Fibroblast of skin of scalp (primary cell): ENCODE data around the gene SPESP1. TPM values are rescaled to one million over a fixed set of nuclear protein-coding genes. Genes with fewer than 3 reads are reported as not detected.
"Not testable (repeated sequence)": the region's sequence is repeated elsewhere in the genome, so short reads cannot be mapped to it uniquely, and the experiment has no call there.

ENCODE experiments used
- DNase-seq: peaks from one replicate; pipeline ENCODE4 v3.0.0-alpha.2; 2013
- polyA plus RNA-seq, 2 experiments: library from polyadenylated mRNA; unstranded; fragments of 120-200 nt; gene quantifications; one replicate each; pipeline ENCODE4 v1.2.1, GENCODE V29; 2013; ENCODE audit not compliant: insufficient read length in 2 of 2

Gene SPESP1
- polyA plus RNA-seq (2013, experiment 1 of 2; ENCODE audit: insufficient read length): 4.1 TPM
- polyA plus RNA-seq (2013, experiment 2 of 2; ENCODE audit: insufficient read length): 4.7 TPM

DNA sequence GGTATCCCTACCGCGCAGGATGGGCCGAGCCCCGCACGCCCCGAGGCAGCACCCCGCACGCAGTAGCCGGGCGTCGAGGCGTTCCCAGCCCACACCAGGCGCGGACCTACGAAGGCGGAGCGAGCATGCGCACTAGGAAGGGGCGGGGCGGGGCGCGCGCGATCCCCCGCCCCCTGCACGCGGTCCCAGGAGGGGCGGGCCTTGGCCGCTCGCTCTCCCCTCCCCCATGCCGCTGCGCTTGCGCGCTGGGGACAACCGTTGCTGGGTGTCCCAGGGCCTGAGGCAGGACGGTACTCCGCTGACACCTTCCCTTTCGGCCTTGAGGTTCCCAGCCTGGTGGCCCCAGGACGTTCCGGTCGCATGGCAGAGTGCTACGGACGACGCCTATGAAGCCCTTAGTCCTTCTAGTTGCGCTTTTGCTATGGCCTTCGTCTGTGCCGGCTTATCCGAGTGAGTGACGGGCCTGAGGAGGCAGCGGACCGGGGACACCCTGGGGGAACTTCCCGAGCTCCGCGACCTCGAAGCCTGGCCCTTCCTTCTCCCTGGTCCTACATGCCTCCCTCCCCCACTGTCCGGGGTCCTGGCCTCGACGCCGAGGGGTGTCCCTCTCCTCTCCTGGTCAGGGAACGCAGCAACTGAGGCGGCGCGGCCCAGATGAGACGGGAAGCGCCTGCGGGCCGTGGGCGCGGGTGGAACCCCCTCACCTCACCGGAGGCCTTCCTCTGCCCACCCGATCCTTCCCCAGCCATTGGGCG is at the start of gene SPESP1:
SPESP1 (plus strand) TSS at position 258 of the 755 bp plus-strand sequence; CDS start at position 387, 129 bp downstream.
- DNase-seq: peak; percentile 82

DNA sequence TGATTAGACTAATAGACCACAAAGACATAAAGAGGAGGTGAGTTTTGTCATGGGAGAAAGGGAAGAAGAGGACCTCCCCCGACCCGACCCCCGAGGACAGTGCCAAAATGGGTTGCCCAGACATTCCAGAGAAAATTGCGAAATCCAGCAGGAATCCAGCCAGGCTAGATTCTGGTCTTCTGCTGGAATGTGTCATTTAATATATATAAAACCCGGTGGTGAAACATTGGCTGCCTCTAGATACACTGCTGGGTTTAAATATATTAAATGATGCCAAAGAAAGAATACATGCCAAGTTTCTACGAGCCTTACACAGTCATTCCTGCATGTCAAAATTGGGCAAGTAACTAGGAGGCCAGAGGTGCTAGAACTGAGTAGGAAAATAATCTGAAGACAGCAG is 45.3 kb upstream of the SPESP1 start:
- DNase-seq: peak; percentile 84

DNA sequence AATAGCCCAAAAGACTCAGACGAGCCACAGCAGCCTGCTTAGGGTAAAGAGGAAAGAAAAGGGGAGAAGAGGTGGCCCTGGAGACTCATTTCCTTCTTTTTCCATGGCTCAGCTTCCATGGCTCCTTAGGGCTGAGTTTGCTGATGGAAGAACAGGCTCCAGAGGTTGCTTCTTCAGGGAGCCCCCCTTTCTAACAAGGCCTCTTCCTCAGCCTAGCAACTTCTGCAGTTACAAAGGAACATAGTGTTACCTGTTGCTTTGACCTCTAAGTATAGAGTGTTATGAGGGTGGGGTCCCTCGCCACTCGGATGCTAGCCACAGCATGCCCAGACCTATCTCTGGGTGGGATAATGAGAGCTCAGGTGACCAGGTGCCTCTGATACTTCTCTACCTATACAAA is 43.2 kb upstream of the SPESP1 start:
- DNase-seq: no peak

DNA sequence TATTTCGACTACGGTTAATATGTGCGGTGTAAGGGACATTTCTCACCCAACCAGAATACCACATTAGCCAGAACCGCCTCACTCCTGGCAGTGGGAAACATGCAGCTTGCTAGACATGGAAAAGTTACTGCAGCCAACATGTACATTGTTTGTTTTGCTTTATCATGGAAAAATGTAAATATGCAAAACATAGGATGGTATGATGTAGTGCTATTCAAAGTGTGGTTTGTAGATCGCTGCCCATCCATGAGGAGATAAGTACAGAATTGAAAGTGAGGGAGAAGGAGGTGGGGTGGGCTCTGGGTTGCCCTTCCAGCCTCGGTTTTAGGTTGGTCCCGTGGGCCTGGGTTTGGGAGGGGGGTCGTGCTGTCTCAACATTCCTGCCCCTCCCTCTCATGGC is 42.5 kb upstream of the SPESP1 start:
- no peak for DNase-seq

DNA sequence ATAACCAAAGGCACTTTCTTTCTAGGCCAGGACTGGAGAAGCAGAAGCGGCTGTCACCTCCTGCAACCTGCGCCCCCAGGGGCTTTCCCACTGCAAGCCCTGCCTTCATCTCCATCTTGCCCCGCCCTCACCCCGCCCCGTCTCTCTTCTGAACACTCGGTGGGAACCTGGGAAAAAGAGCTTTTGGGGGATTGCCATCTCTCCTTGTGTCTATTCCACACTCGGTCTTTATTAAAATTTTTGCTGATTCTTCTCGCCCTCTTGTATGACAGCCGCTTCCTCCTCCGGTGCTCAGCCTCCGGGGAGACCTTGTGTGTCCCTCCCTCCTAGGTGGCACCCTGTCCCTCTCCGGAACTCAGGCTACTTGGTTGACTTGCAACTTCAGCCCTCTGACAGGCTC is 41.9 kb upstream of the SPESP1 start:
- DNase-seq: no peak

DNA sequence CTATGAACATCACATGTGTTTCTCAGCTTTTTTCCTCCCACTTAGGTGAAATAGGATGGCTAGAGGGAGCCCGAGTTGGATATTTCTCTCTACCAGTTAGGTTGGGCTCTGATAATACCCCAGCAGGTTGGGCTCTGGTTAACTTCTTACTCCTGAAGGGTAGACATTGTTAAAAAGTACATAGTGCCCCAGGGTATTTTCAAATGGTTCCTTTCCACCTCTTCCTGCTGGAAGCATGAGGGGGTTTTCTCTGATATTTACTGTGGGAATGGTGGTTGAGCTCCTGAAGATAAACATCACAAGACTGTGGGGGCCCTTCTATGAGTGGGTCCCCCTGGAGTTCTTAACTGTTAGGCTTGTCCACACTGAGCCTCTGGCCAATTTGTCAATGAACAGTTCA is 36.1 kb upstream of the SPESP1 start:
- DNase-seq: no peak

DNA sequence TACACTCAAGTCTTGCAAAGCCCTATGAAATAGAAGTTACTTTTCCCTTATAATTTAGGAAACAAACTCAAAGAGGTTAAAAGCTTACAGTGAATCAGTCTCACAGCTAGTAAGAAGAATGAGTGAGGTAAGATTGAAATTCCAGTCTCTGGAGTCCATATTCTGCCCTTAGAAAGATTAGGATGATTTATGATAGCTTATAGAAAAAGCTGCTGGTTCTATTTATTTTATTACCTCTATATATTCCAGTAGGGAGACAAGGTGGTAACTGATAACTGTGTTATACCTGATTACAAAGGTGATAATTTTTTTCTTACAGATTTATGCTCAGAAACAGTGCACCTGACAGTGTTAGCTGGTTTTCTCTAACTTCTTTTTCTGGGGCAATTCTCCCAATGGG is 34.1 kb upstream of the SPESP1 start:
- DNase-seq: no peak

DNA sequence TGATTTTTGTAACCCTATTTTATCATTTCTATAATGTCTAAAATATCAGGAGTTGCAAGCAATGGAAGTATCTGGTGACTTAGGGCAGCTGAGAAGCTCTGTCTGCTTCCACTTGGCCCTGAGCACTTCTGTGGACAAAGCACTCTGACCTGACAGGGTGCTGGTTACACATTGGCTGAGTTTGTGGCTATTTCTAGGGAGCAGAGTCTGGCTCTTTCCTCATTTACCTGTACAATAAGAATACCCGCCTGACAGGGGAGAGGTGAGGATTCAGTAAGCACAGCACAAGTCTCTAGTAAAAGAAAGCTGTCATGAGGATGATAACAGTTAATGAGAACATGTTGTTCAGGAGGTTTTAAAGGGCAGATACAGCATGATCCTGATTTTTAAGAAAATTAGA is 33.3 kb upstream of the SPESP1 start:
- DNase-seq: no peak

DNA sequence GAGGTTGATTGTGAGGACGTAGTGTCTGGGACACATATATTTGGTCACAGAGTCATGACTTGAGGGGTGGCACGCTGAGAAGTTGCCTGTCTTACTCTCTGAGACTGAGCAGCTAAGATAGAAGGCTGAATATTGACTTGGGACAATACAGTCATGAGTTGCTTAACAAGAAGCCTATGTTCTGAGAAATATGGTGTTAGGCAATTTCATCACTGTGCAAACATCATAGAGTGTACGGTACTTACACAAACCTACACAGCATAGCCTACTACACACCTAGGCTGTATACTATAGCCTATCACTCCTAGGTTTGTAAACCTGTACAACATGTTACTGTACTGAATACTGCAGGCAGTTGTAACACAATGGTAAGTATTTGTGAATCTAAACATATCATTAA is 30.3 kb upstream of the SPESP1 start:
- no peak for DNase-seq

DNA sequence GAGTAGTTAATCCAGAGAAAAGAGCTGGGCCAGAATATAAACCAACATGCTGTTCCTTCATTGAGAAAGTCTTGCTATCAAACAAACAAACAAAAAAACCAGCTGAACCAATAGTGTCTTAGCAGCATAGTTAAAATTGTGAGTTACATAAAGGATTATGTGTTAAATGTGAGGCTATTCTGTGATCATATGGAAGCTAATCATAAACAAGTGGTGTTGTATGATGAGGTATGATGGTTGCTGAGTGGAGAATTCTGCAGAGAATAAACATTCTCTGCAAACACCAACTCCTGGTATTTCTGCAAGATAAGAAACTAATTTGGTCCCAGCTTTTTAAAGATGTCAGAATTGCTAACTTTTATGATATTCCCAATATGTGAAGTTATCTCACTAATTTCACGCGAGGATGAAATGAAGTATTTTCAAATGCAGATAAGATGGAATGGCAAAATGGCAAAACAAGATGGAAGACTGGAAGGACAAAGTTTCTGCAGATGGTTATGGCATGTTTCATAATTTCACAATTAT is 22.9 kb upstream of the SPESP1 start:
- no peak for DNase-seq

DNA sequence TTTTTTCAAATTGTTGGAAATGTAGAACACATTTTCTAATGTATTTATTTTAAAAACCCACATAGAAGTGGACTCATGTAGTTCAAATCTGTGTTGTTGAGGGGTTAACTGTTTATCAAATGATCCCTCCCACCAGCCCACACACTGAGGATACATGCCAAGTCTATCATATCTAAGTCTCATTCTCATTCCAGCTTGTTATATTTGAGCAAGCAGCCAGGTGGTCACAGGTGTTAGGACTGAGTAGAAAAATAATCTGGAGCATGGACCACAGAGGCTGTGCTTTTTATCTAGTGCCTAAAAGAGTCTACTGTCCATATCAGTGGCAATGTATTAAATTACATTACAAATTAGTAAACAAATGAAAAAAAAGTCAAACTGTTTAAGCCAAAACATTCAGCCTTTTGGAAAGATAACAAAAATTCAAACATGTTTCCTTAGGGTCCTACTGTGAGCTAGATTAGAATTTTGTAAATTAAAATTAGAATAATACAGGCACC is 20.7 kb upstream of the SPESP1 start:
- DNase-seq: no peak

DNA sequence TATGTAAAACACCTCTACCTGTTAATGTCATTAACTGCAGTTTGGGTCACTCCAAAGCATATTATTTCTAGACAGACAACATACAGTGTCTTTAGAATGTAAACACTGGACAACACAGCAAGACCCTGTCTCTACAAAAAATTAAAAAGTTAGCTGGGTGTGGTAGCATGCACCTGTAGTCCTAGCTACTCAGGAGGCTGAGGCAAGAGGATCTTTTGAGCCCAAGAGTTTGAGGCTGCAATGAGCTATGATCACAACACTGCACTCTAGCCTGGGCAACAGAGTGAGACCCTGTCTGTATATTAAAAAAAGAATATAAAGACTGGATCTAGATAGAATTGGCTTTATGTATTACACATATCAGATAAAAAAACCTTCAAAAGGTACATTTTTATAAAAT is 20.0 kb upstream of the SPESP1 start:
- no peak for DNase-seq

DNA sequence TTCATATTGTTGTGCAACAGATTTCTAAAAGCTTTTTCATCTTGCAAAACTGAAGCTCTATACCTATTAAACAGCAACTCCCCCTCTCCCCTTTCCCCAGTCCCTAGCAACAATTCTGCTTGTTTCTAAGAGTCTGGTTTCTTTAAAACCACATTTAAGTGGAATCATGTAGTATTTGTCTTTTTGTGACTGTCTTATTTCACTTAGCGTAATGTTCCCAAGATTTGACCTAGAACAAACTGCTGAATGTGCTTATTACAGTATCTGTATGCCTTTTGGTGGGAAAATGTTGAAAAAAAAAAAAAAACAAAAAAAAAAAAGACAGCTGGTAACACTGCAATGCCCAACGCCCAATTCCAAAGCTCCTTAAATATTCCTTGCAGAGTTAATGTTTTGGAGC is 19.5 kb upstream of the SPESP1 start:
- DNase-seq: no peak

DNA sequence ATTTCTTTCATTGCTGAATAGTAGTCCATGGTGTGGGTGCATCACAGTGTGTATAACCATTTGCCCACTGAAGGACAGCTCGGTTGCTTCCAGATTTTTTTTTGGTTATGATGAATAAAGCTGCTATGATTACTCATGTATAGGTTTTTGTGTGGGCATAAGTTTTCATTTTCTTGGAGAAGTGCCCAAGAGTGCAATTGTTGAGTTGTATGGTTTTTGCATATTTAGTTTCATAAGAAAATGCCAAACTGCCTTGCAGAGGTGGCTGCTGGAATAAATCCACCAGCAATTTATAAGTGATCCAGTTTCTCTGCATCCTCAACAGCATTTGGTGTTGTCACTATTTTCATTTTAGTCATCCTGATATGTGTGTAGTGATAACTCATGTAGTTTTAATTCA is 8.4 kb upstream of the SPESP1 start:
- DNase-seq: peak; percentile 17

DNA sequence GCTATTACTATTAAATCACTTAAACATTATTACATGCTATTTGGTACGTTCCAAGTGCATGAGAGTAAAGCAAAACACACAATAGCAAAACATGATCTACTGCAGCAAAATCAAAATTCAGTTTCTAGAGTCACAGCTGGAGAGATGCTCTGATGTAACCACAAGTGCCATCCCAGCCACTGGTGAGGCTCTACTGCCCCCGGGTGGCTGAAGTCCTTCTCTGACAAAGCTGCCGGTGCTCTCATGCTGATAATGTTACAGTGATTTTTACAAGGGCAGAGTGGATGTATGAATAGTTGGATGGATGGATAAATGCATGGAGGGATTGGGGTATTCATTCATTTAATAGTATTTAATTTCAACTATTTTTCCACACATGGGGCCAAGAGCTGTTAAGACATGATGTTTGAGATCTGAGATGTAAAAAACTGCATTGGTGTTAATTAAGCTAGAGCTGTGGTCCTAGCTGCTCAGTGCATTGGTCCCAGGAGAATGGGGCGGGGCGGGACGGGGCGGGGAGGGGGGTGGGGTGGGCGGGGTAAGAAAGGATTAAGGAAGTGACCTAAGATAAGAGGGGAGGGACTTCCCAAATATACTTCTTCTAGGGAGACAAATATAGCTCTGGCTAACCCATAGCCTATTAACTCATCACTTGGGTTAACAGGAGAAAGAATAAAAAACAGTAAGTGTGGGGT is 5.3 kb upstream of the SPESP1 start:
- peak; percentile 85 for DNase-seq

DNA sequence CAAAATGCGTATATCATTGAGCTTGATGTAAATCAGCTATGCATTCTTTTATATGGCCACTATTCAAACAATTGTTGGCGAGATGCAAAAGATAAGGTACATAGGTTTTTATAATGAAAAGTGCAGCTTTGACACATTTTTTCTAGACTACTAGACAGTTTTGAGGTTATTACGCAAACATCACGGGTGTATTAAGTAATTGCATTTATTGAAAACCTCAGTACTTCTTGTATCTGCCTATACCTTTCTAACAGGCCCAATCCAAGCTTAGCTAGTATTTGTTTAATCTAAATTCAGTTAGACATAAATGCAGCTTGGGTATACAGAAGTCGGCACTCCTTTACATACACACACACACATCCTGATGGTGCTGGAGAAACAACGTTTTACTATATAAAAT is 2.7 kb downstream of the SPESP1 start:
- no peak for DNase-seq

DNA sequence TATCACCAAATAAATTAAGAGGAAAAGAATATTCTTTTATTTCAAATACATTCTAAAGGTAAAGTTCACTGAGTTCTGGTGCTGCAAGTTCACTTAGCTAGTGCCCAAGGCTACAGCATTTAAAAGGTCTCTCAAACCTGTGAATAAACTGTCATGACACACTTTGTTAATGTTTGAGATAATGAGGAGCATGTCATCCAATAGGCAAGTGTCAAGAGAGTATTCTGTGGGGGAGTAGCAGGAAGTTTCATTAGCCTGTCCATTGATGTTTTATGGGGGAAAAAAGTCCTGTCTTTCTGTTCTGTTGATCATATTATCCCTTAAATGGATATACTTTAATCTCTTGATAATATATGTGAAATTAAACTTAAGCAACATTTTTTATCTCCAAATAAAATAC is 4.0 kb downstream of the SPESP1 start:
- DNase-seq: no peak

DNA sequence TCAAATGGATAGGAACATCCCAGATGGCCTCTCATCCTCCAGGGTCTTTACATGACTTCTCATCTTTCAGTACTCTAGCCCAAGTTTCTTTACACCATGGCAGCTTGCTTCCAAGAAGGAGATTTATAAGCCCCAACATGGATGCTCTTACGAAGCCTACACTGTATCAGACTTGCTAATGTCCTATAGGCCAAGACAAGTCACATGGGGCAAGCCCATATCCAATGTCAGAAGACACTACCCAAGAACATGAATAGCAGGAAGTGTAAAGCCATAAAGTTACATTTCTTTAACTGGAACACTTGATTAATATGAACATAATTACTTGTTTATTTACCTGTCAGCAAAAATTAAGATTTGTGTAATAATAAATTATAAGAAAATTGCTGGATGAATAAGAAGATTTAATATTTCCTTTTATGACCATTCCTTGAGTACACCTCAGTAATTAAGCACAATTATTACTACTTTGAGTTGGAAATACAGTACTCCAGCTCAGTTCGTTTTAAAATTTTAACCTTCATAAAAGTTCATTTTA is 5.1 kb downstream of the SPESP1 start:
- DNase-seq: no peak

DNA sequence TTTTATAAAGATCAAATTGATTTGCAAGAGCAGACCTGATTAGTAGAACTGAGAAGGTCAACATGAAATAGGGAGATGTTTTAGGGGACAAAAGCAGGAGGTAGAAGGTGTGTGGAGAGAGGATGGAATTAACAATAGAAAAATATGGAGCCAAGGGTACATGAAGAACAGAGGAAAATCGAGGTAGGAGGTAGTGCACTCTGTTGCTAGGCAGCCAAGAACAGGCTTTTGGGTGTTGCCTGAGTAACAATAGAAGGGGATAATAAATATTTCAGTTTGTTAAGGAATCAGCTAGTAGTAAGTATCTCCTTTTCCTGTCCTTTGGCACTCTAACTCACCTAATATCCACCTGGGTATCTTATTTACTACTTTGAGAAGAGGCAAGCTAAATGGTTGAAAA is 9.2 kb downstream of the SPESP1 start:
- no peak for DNase-seq

DNA sequence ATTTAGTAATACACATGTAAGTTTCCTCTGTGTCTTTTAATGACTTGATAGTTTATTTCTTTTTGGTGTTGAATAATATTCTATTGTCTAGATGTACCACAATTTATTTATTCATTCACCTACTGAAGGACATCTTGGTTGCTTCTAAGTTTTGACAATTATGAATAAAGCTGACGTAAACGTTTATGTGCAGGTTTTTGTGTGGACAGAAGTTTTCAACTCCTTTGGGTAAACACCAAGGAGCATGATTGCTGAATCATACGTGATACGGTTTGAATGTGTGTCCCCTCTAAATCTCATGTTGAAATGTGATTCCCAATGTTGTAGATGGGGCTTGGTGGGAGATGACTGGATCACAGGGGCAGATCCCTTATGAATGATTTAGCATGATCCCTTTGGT is 21.5 kb downstream of the SPESP1 start:
- DNase-seq: no peak

DNA sequence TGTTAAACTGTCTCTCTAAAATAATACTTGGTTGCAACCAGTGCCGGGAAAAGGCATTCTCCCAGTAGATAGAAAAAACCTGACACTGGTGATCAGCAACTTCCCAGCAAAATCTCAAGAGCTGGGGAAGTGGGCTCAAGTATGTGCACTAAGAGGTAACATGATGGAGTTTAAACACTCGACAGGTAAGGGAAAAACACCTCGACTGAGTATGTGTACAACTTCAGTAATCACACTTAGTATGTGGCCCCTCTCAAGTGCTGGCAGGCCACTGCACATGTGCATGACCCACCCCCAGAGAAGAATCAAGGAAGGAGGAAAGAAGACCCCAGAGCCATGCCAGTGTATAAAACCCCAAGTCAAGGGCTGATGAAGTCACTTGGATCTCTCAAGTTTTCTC is 27.4 kb downstream of the SPESP1 start:
- no peak for DNase-seq

DNA sequence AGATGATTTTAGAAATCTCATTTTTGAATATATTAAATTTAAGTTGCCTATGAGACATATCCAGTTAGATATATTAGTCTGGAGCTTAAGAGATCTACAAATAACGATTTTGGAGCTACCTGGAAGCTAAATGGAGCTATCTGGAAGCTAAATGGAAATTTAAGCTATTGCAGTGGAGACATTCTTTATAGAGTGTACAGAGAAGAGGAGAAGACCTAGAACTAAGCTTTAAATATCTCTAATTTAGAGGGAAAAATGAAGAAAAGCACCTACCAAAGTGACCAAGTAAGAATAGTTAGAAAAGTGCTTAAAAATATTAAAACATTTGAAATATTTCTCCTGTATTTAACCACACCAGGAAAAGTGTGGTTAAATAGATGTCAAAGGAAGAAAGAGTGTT is 28.3 kb downstream of the SPESP1 start:
- no peak for DNase-seq

DNA sequence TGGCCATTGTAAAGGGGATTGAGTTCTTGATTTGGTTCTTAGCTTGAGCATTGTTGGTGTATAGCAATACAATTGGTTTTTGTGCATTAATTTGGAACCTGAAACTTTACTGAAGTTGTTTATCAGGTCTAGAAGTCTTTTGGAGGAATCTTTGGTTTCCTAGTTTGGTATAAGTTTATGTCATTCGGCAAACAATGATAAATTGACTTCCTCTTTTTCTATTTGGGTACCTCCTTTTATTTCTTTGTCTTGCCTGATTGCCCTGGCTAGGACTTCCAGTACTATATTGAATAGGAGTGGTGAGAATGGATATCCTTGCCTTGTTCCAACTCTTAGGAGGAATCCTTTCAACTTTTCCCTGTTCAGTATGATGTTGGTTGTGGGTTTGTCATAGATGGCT is 32.1 kb downstream of the SPESP1 start:
- DNase-seq: no peak

DNA sequence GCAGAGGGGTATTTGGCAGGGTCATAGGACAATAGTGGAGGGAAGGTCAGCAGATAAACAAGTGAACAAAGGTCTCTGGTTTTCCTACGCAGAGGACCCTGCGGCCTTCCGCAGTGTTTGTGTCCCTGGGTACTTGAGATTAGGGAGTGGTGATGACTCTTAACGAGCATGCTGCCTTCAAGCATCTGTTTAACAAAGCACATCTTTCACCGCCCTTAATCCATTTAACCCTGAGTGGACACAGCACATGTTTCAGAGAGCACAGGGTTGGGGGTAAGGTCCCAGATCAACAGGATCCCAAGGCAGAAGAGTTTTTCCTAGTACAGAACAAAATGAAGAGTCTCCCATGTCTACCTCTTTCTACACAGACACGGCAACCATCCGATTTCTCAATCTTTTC is 33.4 kb downstream of the SPESP1 start:
- not testable (repeated sequence) for DNase-seq
